ENCODE measurements around the gene RASSF8. TPM values are rescaled to one million over a fixed set of nuclear protein-coding genes. Genes with fewer than 3 reads are reported as not detected.

Gene RASSF8
- total and polyA plus RNA-seq, 2 of the 8 experiments (the other 6 are each of a cell fraction or from before 2014, with no cell fraction given) = 6.4 to 46.7 TPM

DNA sequence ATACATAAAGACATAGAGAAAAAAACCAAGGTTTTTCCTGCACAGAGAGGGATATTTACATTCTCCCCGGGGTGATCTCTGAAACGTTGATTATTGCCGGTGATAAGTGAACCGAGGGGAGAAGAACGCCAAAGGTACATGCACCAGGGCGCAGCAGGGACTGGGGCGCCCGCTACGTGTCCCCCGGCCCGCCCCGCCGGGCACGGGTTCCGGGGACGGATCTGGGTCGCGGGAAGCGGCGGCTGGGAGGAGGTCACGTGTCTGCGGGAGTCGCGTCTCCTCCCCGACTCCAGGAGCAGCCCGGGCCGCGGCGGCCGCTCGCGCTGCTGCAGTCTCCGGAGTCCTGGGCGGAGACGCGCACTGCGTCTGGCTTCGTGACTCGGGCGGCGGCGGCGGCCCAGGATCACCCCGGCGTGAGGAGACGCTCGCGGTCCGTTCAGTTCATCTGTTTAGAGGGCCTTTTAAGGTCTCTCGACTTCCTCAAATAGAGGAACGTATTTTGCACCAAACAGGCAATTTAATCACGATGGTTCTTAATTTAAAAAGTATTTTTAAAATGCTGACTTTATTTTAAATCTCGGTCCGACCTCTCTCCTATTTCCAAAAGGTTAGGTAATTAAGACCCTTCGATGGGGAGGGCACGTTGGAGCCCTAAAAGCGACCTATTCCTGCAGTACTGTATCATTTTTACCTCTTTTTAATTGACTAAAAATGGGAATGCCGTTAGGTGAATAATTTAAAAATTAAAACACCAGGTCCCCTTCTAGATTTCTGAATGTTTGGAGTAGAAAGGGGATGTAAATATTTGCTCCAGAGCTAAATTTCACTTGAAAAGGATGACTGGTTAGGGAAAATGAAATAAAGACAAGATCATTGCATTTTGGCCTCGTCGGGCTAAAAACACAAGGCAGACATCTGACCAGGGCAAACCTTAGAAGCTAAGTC, 168.1 kb downstream of the RASSF8 start:
- no peak overlapping the region for H3K14ac ChIP-seq (ENCODE audit: insufficient read length)
- H4K8ac ChIP-seq (ENCODE audit: extremely low read depth, insufficient read depth, low read length) = no peak overlapping the region
- DNase-seq (ENCODE audit: low read depth in 1 of 2, low spot score in 2 of 2) (peak in 1 of 2 experiments; percentile 85), FAIRE-seq (no peak)
- no peaks in the 10 kb centered on the region for H3K79me2 ChIP-seq (ENCODE audit: control insufficient read depth in 1 of 2, insufficient read depth in 2 of 2, low read length in 2 of 2)
- H3K4me1 ChIP-seq (replicated peaks in 1 of 4; ENCODE audit: control insufficient read depth in 3 of 4, insufficient read depth in 4 of 4, low read length in 3 of 4) = peaks cover 0 to 14% (median 8%) of the 10 kb centered on the region in 4 experiments; a peak in 6 of 7 replicates
- no peak overlapping the region for H2AFZ ChIP-seq (ENCODE audit: low read length)
- H3K18ac ChIP-seq (ENCODE audit: extremely low read depth, low read length) = peak overlapping the region; percentile 71; the same call in 1 of the 2 replicates
- H3K56ac ChIP-seq (replicated peaks; ENCODE audit: insufficient read length, low read depth, low read length) = no peak overlapping the region
- H3K23me2 ChIP-seq (ENCODE audit: low read depth, low read length) = peaks cover 22% of the 10 kb centered on the region; the same call in 1 of the 2 replicates
- no peak overlapping the region for H3K23ac ChIP-seq (ENCODE audit: insufficient read length)
- H4K91ac ChIP-seq (replicated peaks; ENCODE audit: insufficient read length, low read length) = no peak overlapping the region
- no peak overlapping the region for H2BK12ac ChIP-seq (ENCODE audit: low read depth, low read length)
- ChIA-PET POLR2A (ENCODE audit: partially characterized antibody) (interaction anchor here (0.8 to 4.7 kb wide), 2 partner anchors 12 to 69 kb away, joined by 3 to 42 read pairs; no protein-coding TSS in a partner anchor), CTCF (ENCODE audit: partially characterized antibody) (interaction anchor here (0.7 to 1.4 kb wide), 5 partner anchors 11 to 467 kb away, joined by 3 to 5 read pairs (median 3); no protein-coding TSS in a partner anchor)
- no peak overlapping the region for H2BK20ac ChIP-seq (ENCODE audit: low read length)
- no peaks in the 10 kb centered on the region for H3K9me3 ChIP-seq (ENCODE audit: insufficient read depth in 2 of 2, low read depth in 1 of 2, low read length in 1 of 2)
- no peak overlapping the region for H2BK120ac ChIP-seq (replicated peaks; ENCODE audit: low read depth, low read length)
- H3K4ac ChIP-seq (replicated peaks; ENCODE audit: insufficient read length, low read depth, low read length) = no peak overlapping the region
- H3K4me3 ChIP-seq (ENCODE audit: extremely low read depth in 1 of 4, insufficient read depth in 2 of 4, low read depth in 3 of 4, low read length in 4 of 4) = peak overlapping the region; percentile 55 to 81 (median 66)
- H3K27me3 ChIP-seq (replicated peaks in 1 of 4; ENCODE audit: control insufficient read depth in 3 of 4, extremely low read depth in 1 of 4, insufficient read depth in 3 of 4, low read length in 3 of 4) = peaks cover 43 to 79% (median 63%) of the 10 kb centered on the region in 4 experiments
- no peaks in the 10 kb centered on the region for H4K20me1 ChIP-seq (replicated peaks in 1 of 2; ENCODE audit: control insufficient read depth in 1 of 2, insufficient read depth in 2 of 2, low read length in 2 of 2)
- no peak overlapping the region for H2BK5ac ChIP-seq (ENCODE audit: low read depth, low read length)
- H3K36me3 ChIP-seq (ENCODE audit: control insufficient read depth in 2 of 4, insufficient read depth in 4 of 4, low read length in 3 of 4) = peaks cover 0 to 5% (median 0%) of the 10 kb centered on the region in 4 experiments; a peak in 1 of 8 replicates
- peak overlapping the region; percentile 85 to 99 for H3K4me2 ChIP-seq (ENCODE audit: insufficient read depth in 1 of 2, low read depth in 2 of 2, low read length in 2 of 2)
- H3K27ac ChIP-seq (ENCODE audit: low read depth, low read length) = no peak overlapping the region
- no peak overlapping the region for H2AK5ac ChIP-seq (ENCODE audit: low read depth, low read length)
- H3K9ac ChIP-seq (replicated peaks in 1 of 4; ENCODE audit: extremely low read depth in 1 of 4, low read depth in 3 of 4, low read length in 3 of 4) = no peak overlapping the region; a peak in 1 of 7 replicates
- no peaks in the 10 kb centered on the region for H3K79me1 ChIP-seq (ENCODE audit: low read depth, low read length)
- no peak overlapping the region for H4K5ac ChIP-seq (ENCODE audit: insufficient read length, low read depth, low read length)
- H2BK15ac ChIP-seq (ENCODE audit: low read length) = no peak overlapping the region
- 4% methylated on average over 49 of the region's 60 CpGs; no CpG with 5 or more reads in 1 of the 2 experiments for WGBS, 2 experiments (ENCODE audit: extremely low coverage in 1 of 2, insufficient coverage in 1 of 2, insufficient read length in 1 of 2, insufficient replicate concordance in 2 of 2, low coverage in 1 of 2, low lambda C conversion rate in 2 of 2, missing lambda C conversion rate in 1 of 2)
- TF ChIP-seq, protein P1, sequence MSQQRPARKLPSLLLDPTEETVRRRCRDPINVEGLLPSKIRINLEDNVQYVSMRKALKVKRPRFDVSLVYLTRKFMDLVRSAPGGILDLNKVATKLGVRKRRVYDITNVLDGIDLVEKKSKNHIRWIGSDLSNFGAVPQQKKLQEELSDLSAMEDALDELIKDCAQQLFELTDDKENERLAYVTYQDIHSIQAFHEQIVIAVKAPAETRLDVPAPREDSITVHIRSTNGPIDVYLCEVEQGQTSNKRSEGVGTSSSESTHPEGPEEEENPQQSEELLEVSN (IDR thresholded peaks at IDR 0.05) = peak; percentile 54
- TF ChIP-seq PHF8 (conservative IDR thresholded peaks at IDR 0.05; ENCODE audit: low read depth, low read length) = no peak
- no peak for TF ChIP-seq RXRA (IDR thresholded peaks at IDR 0.05; ENCODE audit: insufficient read depth, low read depth, low read length)
- TF ChIP-seq RNF2 (IDR thresholded peaks at IDR 0.05; ENCODE audit: borderline replicate concordance, low read depth, low read length, missing control alignments, poor library complexity, severe bottlenecking) = no peak
- TF ChIP-seq POU5F1 (IDR thresholded peaks at IDR 0.05; ENCODE audit: low read depth, low read length) = no peak
- no peak for TF ChIP-seq CBX5 (IDR thresholded peaks at IDR 0.05; ENCODE audit: low read depth, low read length)
- TF ChIP-seq TAF7 (optimal IDR thresholded peaks at IDR 0.05; ENCODE audit: borderline replicate concordance, low read depth, low read length) = peak; percentile 32
- TF ChIP-seq KDM5A (IDR thresholded peaks at IDR 0.05; ENCODE audit: low read length) = no peak
- no peak for TF ChIP-seq BRCA1 (IDR thresholded peaks at IDR 0.05; ENCODE audit: low read depth, low read length)
- no peak for TF ChIP-seq MAFK (IDR thresholded peaks at IDR 0.05; ENCODE audit: low read depth, low read length)
